GM12873 (cell line): ENCODE data around the gene CFAP53.
A peak's percentile ranks its signal among the peaks of the same experiment; 100 is the strongest.

Experiments
- CTCF ChIP-seq: IDR thresholded peaks from 2 replicates; pipeline ENCODE4 v1.5.1; 2012; ENCODE audit warnings: low read depth, mild to moderate bottlenecking, moderate library complexity, low read length, control low read depth; ENCODE audit not compliant: insufficient read depth; ENCODE audit errors: missing control alignments

The CFAP53 gene

GRCh38 chr18:50203801-50204604 is 62.3 kb downstream of the CFAP53 start:
- peak; percentile 62 for TF ChIP-seq CTCF

- no peak for TF ChIP-seq CTCF
These were observed 64.7 kb downstream of the CFAP53 start for GRCh38 chr18:50201476-50202018.

- TF ChIP-seq CTCF, result no peak
These were observed 66.4 kb downstream of the CFAP53 start for GRCh38 chr18:50199921-50200320.

- TF ChIP-seq CTCF, result no peak
These were observed 66.9 kb downstream of the CFAP53 start for GRCh38 chr18:50199346-50199855.

- TF ChIP-seq CTCF, result no peak
These were observed 70.0 kb downstream of the CFAP53 start for GRCh38 chr18:50196261-50196660.

GRCh38 chr18:50195689-50196088 is 70.6 kb downstream of the CFAP53 start:
- TF ChIP-seq CTCF, result no peak

- peak; percentile 48 for TF ChIP-seq CTCF
These were observed 71.4 kb downstream of the CFAP53 start, which contains the start of gene MYO5B for GRCh38 chr18:50194631-50195532. TSS of gene MYO5B (minus strand) at chr18:50195147. CDS start at chr18:50194793, 354 bp downstream.
